Measurements from ENCODE around the gene FNBP1L. TPM values are rescaled to one million over a fixed set of nuclear protein-coding genes. Genes with fewer than 3 reads are reported as not detected.

FNBP1L gene
- total and polyA plus RNA-seq, 10 of the 15 experiments (the other 5 are each of a cell fraction or from before 2014, with no cell fraction given): 0.02 to 0.12 (median 0.07) TPM; not detected in 4

DNA sequence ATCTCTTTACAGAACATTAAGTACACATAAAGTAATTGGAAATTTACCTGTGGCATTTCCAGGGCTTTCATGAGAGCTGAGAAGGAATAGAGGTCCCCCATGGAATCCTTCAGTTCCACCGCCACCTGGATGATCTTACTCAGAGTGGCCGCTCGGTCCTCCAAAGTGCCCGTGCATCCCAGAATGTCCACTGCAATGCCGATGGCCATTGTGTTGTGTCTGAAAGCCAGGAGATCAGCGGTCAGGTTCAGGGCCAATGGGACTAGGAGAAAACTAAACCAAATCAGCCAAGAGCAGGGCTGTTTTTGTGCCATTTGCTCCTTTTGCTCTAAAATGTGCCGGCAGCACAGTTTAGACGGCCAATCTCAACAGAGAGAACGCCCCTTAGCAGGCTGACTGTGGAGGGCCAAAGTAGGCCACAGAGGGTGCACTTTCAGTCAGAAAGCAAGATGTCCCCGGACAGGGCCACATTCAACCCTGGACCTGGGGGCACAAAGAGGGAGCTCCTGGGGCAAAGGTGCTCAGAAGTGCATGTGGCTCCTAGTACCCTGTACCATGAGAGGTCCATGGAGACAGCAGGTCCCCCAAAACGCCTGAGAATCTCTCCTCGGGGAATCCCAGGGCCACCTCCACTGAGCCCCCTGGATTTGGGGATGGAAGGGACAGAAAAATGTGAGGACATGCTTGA lies 123.8 kb downstream of the FNBP1L start (continued):
- TF ChIP-seq, protein P1, sequence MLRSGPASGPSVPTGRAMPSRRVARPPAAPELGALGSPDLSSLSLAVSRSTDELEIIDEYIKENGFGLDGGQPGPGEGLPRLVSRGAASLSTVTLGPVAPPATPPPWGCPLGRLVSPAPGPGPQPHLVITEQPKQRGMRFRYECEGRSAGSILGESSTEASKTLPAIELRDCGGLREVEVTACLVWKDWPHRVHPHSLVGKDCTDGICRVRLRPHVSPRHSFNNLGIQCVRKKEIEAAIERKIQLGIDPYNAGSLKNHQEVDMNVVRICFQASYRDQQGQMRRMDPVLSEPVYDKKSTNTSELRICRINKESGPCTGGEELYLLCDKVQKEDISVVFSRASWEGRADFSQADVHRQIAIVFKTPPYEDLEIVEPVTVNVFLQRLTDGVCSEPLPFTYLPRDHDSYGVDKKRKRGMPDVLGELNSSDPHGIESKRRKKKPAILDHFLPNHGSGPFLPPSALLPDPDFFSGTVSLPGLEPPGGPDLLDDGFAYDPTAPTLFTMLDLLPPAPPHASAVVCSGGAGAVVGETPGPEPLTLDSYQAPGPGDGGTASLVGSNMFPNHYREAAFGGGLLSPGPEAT (IDR thresholded peaks at IDR 0.05; ENCODE audit: low read depth): no peak

GRCh38 chr1:93573940-93574469 lies 126.1 kb downstream of the FNBP1L start:
- H3K4me3 ChIP-seq: no peak overlapping the region
- H3K79me2 ChIP-seq (ENCODE audit: control insufficient read depth, insufficient read depth, low read length): no peaks in the 10 kb centered on the region
- no peaks in the 10 kb centered on the region for H3K4me1 ChIP-seq (ENCODE audit: control insufficient read depth, insufficient read depth, low read length)
- H3K27ac ChIP-seq (ENCODE audit: control insufficient read depth, insufficient read depth): no peak overlapping the region
- no peak overlapping the region for H3K9ac ChIP-seq (ENCODE audit: control insufficient read depth, insufficient read depth, low read length)
- H3K9me3 ChIP-seq (replicated peaks; ENCODE audit: control insufficient read depth, insufficient read depth, low read length): no peaks in the 10 kb centered on the region
- DNase-seq (ENCODE audit: low read depth, low spot score) (no peak), ATAC-seq (no peak), FAIRE-seq (no peak)
- SMC1A ChIA-PET (ENCODE audit: uncharacterized antibody, unreplicated experiment): interaction anchor here (1.2 kb wide), 1 partner anchor 240 kb away, joined by 4 read pairs; no protein-coding TSS in a partner anchor
- no peaks in the 10 kb centered on the region; a peak in 1 of 4 replicates for H3K36me3 ChIP-seq (ENCODE audit: control insufficient read depth in 2 of 2, insufficient read depth in 2 of 2, low read length in 1 of 2)
- POLR2A ChIA-PET: no interaction called here
- RAD21 ChIA-PET (ENCODE audit: unreplicated experiment): no interaction called here
- intact Hi-C loops (cut with micrococcal nuclease; ENCODE audit: unreplicated experiment): no loop called here
- H3K27me3 ChIP-seq (replicated peaks in 1 of 2; ENCODE audit: control insufficient read depth in 2 of 2, insufficient read depth in 2 of 2, low read length in 1 of 2): no peaks in the 10 kb centered on the region; a peak in 1 of 4 replicates
- H3K4me2 ChIP-seq (ENCODE audit: control insufficient read depth, insufficient read depth): no peak overlapping the region
- BruUV-seq (replicated peaks): no TSS peak
- WGBS (ENCODE audit: insufficient coverage, insufficient replicate concordance, low lambda C conversion rate, missing lambda C conversion rate): 84% methylated on average over 1 of the region's 1 CpG
- CTCF ChIA-PET: no interaction called here
- no peaks in the 10 kb centered on the region for H4K20me1 ChIP-seq (ENCODE audit: control insufficient read depth, insufficient read depth)
- in situ Hi-C loops (cut with MboI): no loop called here
- H2AFZ ChIP-seq (ENCODE audit: control insufficient read depth, low read depth, low read length): no peak overlapping the region
- TF ChIP-seq SMARCA5 (IDR thresholded peaks at IDR 0.05) (no peak), SIX5 (IDR thresholded peaks at IDR 0.05; ENCODE audit: low read depth, low read length, severe bottlenecking) (no peak), RELA (IDR thresholded peaks at IDR 0.05; ENCODE audit: borderline replicate concordance, partially characterized antibody) (no peak), RAD21 (IDR thresholded peaks at IDR 0.05; ENCODE audit: insufficient read depth, low read depth, low read length) (no peak), USF2 (IDR thresholded peaks at IDR 0.05; ENCODE audit: borderline replicate concordance, low read depth, low read length) (no peak), RUNX3 (IDR thresholded peaks at IDR 0.05; ENCODE audit: low read length) (no peak), STAT1 (conservative IDR thresholded peaks at IDR 0.05) (no peak), SPI1 (IDR thresholded peaks at IDR 0.05; ENCODE audit: borderline replicate concordance, insufficient read depth, low read depth, low read length) (no peak), YBX1 (IDR thresholded peaks at IDR 0.05) (no peak), CTCF (IDR thresholded peaks at IDR 0.05 in 2 of 3, conservative IDR thresholded peaks at IDR 0.05 in 1 of 3; ENCODE audit: control insufficient read depth in 2 of 3, extremely low read depth in 1 of 3, insufficient read depth in 1 of 3, low read depth in 3 of 3, low read length in 3 of 3) (no peak), PRDM15 (CRISPR knock-in tag; IDR thresholded peaks at IDR 0.05) (no peak), CREM (IDR thresholded peaks at IDR 0.05; ENCODE audit: low read depth) (no peak), TBL1XR1 (IDR thresholded peaks at IDR 0.05; ENCODE audit: low read depth, low read length) (no peak)

All from GM12878 (cell line).